HT1080 (cell line): ENCODE data around the gene KCNE2. TPM values are rescaled to one million over a fixed set of nuclear protein-coding genes. Genes with fewer than 3 reads are reported as not detected.
A peak's percentile ranks its signal among the peaks of the same experiment; 100 is the strongest.
"Not testable (repeated sequence)": the region's sequence is repeated elsewhere in the genome, so short reads cannot be mapped to it uniquely, and the experiment has no call there.

Experiments used
- DNase-seq: peaks from one replicate; pipeline ENCODE4 v3.0.0-alpha.2; 2015; ENCODE audit warnings: low read depth
- total RNA-seq: library from RNA; depleted of rRNA; stranded (reverse); fragments of >200 nt; shearing (Covaris generic); gene quantifications from 2 replicates; pipeline ENCODE4 v1.2.3, GENCODE V29; 2014

The KCNE2 gene
- total RNA-seq, 1 experiment from 2014 or later = not detected

- DNase-seq = no peak
Observed at GRCh38 chr21:34352556-34352955, 11.2 kb upstream of the KCNE2 start.

- DNase-seq = no peak
Observed at GRCh38 chr21:34353182-34353581, 10.6 kb upstream of the KCNE2 start.

GRCh38 chr21:34354836-34355235 is 9.0 kb upstream of the KCNE2 start:
- DNase-seq = no peak

- no peak for DNase-seq
Observed at GRCh38 chr21:34355570-34355969, 8.2 kb upstream of the KCNE2 start.

GRCh38 chr21:34357889-34358288 is 5.9 kb upstream of the KCNE2 start:
- DNase-seq = no peak

GRCh38 chr21:34358866-34359265 is 4.9 kb upstream of the KCNE2 start:
- no peak for DNase-seq

- no peak for DNase-seq
Observed at GRCh38 chr21:34360488-34361241, 3.1 kb upstream of the KCNE2 start.

- DNase-seq = no peak
Observed at GRCh38 chr21:34362136-34362444, 1.7 kb upstream of the KCNE2 start.

GRCh38 chr21:34362670-34363069 is 1.1 kb upstream of the KCNE2 start:
- DNase-seq = no peak

GRCh38 chr21:34364921-34365320 is 1.1 kb downstream of the KCNE2 start:
- no peak for DNase-seq

GRCh38 chr21:34365809-34366208 is 2.0 kb downstream of the KCNE2 start:
- DNase-seq = no peak

- peak; percentile 54 for DNase-seq
Observed at GRCh38 chr21:34367320-34367935, 3.6 kb downstream of the KCNE2 start.

- DNase-seq = no peak
Observed at GRCh38 chr21:34369741-34370140, 5.9 kb downstream of the KCNE2 start.

- no peak for DNase-seq
Observed at GRCh38 chr21:34372321-34372720, 8.5 kb downstream of the KCNE2 start.

- not testable (repeated sequence) for DNase-seq
Observed at GRCh38 chr21:34374462-34374861, 10.7 kb downstream of the KCNE2 start.

- not testable (repeated sequence) for DNase-seq
Observed at GRCh38 chr21:34374940-34375618, 11.3 kb downstream of the KCNE2 start, which contains the start of gene SMIM11. Gene SMIM11 (plus strand): TSS chr21:34375507. CDS start chr21:34379505, 3,998 bp downstream.

- not testable (repeated sequence) for DNase-seq
Observed at GRCh38 chr21:34375619-34375972, 11.8 kb downstream of the KCNE2 start.

- DNase-seq = not testable (repeated sequence)
Observed at GRCh38 chr21:34383138-34383537, 19.3 kb downstream of the KCNE2 start.

- not testable (repeated sequence) for DNase-seq
Observed at GRCh38 chr21:34383724-34384415, 20.1 kb downstream of the KCNE2 start.

GRCh38 chr21:34400522-34400921 is 36.7 kb downstream of the KCNE2 start:
- not testable (repeated sequence) for DNase-seq

GRCh38 chr21:34404742-34405141 is 40.9 kb downstream of the KCNE2 start:
- DNase-seq = not testable (repeated sequence)

GRCh38 chr21:34405686-34406085 is 41.9 kb downstream of the KCNE2 start:
- DNase-seq = not testable (repeated sequence)
